ENCODE measurements around the gene TMEM52.
"Not testable (repeated sequence)": the region's sequence is repeated elsewhere in the genome, so short reads cannot be mapped to it uniquely, and the experiment has no call there.

The TMEM52 gene

GRCh38 chr1:1948783-1949182 lies 29.7 kb upstream of the TMEM52 start:
- in situ Hi-C loops (cut with MboI; ENCODE audit: low sequenced_read_pairs): no loop called here

- in situ Hi-C loops (cut with MboI; ENCODE audit: low sequenced_read_pairs): no loop called here
Measured at GRCh38 chr1:1947493-1947892, 28.4 kb upstream of the TMEM52 start.

GRCh38 chr1:1946540-1946939 lies 27.5 kb upstream of the TMEM52 start:
- in situ Hi-C loops (cut with MboI; ENCODE audit: low sequenced_read_pairs): no loop called here

GRCh38 chr1:1945782-1946393 lies 26.8 kb upstream of the TMEM52 start:
- in situ Hi-C loops (cut with MboI; ENCODE audit: low sequenced_read_pairs): no loop called here

- in situ Hi-C loops (cut with MboI; ENCODE audit: low sequenced_read_pairs): no loop called here
Measured at GRCh38 chr1:1943834-1944570, 24.9 kb upstream of the TMEM52 start.

- in situ Hi-C loops (cut with MboI; ENCODE audit: low sequenced_read_pairs): no loop called here
Measured at GRCh38 chr1:1942753-1943656, 23.9 kb upstream of the TMEM52 start.

GRCh38 chr1:1941868-1942752 lies 23.0 kb upstream of the TMEM52 start:
- in situ Hi-C loops (cut with MboI; ENCODE audit: low sequenced_read_pairs): no loop called here

GRCh38 chr1:1941211-1941841 lies 22.2 kb upstream of the TMEM52 start:
- in situ Hi-C loops (cut with MboI; ENCODE audit: low sequenced_read_pairs): no loop called here

GRCh38 chr1:1940123-1940425 lies 21.0 kb upstream of the TMEM52 start:
- in situ Hi-C loops (cut with MboI; ENCODE audit: low sequenced_read_pairs): no loop called here

- in situ Hi-C loops (cut with MboI; ENCODE audit: low sequenced_read_pairs): no loop called here
Measured at GRCh38 chr1:1939296-1940122, 20.4 kb upstream of the TMEM52 start.

- in situ Hi-C loops (cut with MboI; ENCODE audit: low sequenced_read_pairs): no loop called here
Measured at GRCh38 chr1:1938613-1939295, 19.7 kb upstream of the TMEM52 start.

- in situ Hi-C loops (cut with MboI; ENCODE audit: low sequenced_read_pairs): no loop called here
Measured at GRCh38 chr1:1938276-1938573, 19.1 kb upstream of the TMEM52 start.

GRCh38 chr1:1937549-1938275 lies 18.6 kb upstream of the TMEM52 start:
- in situ Hi-C loops (cut with MboI; ENCODE audit: low sequenced_read_pairs): no loop called here

GRCh38 chr1:1937061-1937460 lies 18.0 kb upstream of the TMEM52 start:
- in situ Hi-C loops (cut with MboI; ENCODE audit: low sequenced_read_pairs): no loop called here

- in situ Hi-C loops (cut with MboI; ENCODE audit: low sequenced_read_pairs): not testable (repeated sequence)
Measured at GRCh38 chr1:1934848-1935247, 15.8 kb upstream of the TMEM52 start.

GRCh38 chr1:1929639-1930545 lies 10.8 kb upstream of the TMEM52 start:
- in situ Hi-C loops (cut with MboI; ENCODE audit: low sequenced_read_pairs): no loop called here

GRCh38 chr1:1929102-1929638 lies 10.1 kb upstream of the TMEM52 start:
- in situ Hi-C loops (cut with MboI; ENCODE audit: low sequenced_read_pairs): no loop called here
